DMS53 treated with DMSO at 0.1 percent for 48 hours (cell line): ENCODE measurements around the gene PRAF2.
A peak's percentile ranks its signal among the peaks of the same experiment; 100 is the strongest.

Source experiments
- DNase-seq: peaks from one replicate; lab custom pipeline; 2025; ENCODE audit not compliant: unreplicated experiment; lab: John Stamatoyannopoulos, UW

Gene PRAF2

DNA sequence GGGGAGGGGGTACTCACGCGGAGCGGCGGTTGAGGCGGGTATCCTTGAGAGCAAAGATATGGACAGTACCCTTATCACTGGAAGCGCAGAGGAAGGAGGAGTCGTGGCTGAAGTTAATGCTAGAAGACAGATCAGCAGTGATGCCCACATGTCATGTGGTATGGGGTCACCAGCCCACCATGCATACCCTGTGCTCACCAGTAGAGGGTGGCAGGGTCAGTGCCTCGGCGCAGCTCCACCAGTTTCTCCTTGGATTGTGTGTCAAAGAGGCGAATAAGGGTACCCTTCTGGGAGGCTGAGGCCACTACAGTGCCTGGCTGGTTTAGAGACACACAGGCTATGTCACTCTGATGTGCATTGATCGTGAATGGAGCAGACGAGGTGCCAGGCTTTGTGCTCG, 1.5 kb upstream of the PRAF2 start:
- DNase-seq: no peak

DNA sequence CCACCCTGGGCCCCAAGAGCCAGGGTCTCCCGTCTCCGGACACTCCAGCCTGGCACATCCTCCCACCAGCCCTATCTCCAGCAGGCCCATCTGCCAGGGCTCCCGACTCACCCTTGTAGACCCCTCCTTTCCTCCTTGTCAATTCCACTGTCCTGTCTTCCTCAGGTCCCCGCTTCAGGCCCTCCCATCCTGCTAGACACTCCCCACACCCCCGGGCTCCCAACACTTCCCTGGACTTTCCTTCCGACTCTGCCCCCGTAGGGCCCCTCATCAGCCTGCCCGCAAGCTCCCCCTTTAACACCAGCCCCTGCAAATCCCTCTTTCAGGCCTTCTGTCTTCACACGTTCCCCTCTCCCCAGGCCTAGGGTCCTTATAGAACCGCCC, 1.1 kb downstream of the PRAF2 start:
- no peak for DNase-seq

DNA sequence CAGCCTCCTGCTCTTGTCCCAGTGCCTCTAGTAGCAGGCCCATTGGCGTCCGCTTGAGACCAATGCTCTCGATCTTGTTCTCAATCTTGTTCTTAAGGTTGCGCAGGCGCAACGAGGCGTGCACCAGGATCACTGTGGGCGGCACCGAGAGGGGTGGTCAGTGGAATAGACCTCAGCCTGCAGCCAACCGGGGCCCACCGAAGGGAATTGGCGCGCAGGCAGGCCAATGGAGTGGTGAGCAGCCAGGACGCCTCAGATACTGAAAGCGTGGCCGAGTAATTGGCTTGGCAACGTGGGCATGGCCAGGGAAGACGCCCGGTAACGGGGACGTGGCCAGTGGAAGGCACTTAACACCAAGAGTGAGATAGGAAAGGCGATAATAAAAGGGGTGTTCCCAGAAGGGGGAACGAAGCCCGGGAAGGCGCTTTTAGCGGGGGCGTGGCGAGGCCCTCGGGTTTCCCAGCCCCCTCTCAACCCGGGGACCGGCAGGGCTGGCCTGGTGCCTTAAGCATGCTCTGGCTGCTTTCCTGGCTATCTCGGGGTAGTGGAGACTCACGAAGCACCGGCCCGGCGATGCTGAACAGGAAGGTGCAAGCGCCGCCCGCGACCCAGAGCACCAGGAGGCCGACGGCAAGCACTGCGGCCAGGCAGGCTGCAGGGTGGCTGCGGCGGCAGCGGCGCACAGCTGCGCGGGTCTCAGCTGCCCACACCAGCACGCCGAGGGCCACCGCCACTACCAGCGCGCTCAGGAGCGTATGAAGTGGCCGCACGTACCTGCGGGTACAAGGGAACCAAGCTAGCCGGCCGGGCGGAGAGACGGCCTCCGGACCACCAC, 1.7 kb downstream of the PRAF2 start:
- no peak for DNase-seq

DNA sequence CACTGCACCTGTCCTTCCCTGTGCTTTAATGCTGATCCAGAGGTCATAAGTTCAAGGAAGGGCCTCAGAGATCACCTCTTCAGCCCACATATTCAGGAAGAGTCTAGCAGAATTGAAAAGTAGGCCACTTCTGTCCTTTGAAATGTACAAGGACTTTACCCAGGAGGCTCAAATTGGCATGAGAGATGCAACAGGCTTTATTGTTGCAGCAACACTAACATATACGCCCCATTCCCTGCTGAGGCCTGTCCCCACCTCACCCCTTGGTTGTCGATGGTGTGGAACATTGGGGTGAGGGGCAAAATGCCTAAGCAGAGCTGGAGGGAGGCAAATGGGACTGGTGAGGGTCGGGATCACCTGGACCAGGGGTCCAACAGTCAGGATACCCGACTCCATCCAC, 2.8 kb downstream of the PRAF2 start:
- DNase-seq: no peak

GRCh38 chrX:49069038-49069437, 4.8 kb downstream of the PRAF2 start:
- no peak for DNase-seq

GRCh38 chrX:49067285-49068120, 6.3 kb downstream of the PRAF2 start:
- no peak for DNase-seq

GRCh38 chrX:49066690-49067089, 7.1 kb downstream of the PRAF2 start:
- no peak for DNase-seq

DNA sequence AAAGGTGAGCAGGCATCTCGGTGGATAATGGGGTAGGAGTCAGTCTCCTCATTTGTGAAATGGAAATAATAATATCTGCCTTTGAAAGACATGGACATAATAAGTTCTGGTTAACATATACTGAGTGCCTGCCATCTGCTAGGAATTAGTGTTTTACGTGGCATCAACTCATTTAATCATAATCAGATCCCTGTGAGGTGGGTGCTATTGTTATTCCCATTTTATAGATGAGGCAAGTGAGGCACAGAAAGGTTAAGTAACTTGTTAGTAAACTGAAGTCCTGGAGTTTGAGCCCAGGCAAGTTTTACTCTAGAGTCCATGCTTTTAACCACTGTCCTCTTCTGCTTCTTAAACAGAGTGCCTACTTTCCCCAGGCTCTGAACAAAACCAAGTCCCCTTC, 7.5 kb downstream of the PRAF2 start:
- DNase-seq: no peak

- DNase-seq: no peak
These were observed 9.1 kb downstream of the PRAF2 start for GRCh38 chrX:49064735-49065134.

GRCh38 chrX:49064303-49064702, 9.5 kb downstream of the PRAF2 start:
- no peak for DNase-seq

DNA sequence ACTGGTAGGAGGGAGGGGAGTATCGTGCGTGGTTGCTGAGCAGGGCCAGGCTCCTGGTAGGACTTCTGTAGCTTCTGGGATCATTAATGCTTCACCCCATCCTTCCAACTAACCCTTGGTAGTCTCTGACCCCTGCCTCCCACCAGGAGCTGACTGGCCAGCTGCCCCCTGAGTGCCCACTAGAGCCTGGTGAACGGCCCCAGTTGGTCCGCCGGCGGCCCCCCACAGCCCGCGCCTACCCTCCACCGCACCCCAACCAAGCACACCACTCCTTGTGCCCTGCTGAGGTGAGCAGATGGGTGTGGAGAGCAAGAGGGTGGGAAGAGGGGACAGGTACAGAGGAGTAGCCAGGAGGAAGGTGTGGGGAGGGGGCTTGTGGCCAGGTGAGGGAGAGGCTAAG, 10.1 kb downstream of the PRAF2 start:
- DNase-seq: no peak

GRCh38 chrX:49061916-49062315, 11.9 kb downstream of the PRAF2 start:
- no peak for DNase-seq

- no peak for DNase-seq
These were observed 12.3 kb downstream of the PRAF2 start for GRCh38 chrX:49061490-49061889.

DNA sequence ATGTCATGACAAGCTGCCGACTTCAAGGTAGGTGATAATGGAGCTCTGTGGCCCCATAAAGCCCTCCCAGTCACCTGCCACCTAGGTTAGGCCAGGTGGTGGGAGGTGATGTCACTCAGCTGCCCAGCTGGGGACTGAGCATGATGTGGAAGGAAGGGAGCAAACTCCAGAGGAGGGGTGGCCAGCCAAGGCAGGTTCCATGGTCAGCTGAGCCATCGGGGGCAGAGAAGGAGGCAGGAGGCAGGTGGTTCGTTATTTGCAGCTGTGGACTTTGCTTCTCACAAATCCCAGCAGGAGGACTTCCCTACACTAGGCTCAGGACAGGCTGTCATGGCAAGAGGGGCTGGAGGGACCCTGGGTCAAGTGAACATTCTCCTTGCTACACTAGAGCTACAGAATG, 12.9 kb downstream of the PRAF2 start:
- peak; percentile 19 for DNase-seq

DNA sequence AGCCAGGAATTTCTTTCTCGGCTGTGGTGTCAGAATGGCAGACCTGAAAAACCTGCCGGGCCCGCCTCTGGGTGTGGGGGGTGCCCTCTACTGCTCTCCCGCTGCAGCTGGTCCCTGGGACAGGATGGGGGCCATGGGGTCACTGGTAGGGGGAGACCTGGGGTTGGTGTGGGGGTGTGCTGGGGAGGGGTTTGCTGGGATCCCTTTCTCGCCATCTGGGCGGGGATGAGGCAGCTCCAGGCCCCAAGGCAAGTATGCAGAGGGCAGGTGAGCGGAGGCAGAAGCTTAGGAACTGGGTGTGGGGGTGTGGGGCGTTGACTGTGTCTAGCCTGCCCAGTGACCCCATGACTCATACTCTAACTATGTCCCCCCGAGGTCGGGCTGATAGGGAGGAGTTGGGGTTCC, 14.1 kb downstream of the PRAF2 start:
- DNase-seq: no peak

DNA sequence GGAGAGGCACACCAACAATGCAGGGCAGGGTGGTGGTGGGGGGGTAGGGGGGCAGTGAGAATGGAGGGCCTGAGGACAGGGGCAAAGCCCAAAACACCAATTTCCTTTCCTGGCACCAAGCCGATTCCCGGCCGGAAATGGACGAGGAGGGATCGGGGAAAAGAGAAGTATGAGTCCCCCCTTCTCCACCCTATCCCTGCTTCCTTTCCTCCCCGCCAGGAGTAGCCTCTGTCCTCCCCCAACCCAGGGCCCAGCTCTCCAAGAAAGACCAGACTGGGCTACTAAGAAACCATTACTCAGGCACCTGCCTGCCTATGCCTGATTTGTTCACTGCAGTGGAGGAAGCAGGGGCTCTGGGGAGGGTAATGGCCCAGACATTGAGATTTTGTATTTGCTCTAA, 14.6 kb downstream of the PRAF2 start:
- DNase-seq: no peak

DNA sequence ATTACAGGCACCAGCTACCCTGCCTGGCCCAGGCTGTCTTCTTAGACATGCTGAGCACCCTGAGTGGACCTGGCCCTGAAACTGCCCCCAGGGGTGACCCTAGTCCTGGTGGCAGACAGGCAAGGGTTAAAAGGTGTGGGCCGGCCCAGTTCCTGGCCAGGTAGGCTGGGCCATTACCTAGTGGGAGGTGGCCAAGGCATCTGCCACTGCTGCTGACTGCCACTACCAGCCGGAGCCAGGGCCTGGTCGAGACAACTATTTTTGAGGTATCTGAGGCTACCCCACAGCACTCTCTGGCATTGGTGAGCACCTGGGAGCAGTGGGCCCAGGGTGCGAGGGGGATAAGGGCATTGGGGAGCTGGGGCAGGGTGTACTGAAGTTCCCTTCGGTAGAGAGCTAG, 15.0 kb downstream of the PRAF2 start, which contains the start of gene CCDC120:
Gene CCDC120 (plus strand): TSS at position 206 of the 400 bp plus-strand sequence. CDS start 3,043 bp downstream, outside the sequence.
- no peak for DNase-seq

DNA sequence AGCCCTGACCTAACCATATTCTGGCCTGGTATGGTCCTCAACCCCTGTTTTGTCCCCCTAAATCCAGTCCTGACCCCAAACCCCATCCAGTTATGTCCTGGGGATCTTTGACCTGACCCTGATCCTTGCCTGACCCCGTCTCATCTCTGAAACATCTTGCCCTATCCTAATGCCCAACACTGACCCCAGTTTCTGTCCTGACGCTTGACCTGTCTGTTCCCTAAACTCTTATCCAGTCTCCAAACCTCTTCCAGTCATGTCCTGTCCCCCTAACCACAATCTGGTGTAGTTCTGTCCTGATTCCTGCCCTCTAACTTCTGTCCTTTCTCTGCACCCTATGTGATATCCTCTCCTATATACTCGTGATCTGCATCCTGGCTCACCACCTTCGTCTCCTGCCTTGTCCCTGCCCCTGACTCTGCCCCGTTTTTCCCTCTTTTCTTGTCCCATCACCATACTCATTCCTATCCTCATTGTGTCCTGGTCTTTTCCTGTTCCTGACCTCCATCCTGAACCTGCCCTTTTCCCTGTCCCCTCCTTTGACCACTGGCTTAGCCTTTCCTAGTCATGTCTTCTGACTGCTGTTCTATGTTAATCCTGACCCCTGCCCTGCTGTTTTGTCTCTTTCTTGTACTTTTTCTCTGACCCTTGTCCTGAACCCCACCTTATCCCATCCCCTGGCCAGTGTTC, 19.6 kb downstream of the PRAF2 start:
- no peak for DNase-seq

DNA sequence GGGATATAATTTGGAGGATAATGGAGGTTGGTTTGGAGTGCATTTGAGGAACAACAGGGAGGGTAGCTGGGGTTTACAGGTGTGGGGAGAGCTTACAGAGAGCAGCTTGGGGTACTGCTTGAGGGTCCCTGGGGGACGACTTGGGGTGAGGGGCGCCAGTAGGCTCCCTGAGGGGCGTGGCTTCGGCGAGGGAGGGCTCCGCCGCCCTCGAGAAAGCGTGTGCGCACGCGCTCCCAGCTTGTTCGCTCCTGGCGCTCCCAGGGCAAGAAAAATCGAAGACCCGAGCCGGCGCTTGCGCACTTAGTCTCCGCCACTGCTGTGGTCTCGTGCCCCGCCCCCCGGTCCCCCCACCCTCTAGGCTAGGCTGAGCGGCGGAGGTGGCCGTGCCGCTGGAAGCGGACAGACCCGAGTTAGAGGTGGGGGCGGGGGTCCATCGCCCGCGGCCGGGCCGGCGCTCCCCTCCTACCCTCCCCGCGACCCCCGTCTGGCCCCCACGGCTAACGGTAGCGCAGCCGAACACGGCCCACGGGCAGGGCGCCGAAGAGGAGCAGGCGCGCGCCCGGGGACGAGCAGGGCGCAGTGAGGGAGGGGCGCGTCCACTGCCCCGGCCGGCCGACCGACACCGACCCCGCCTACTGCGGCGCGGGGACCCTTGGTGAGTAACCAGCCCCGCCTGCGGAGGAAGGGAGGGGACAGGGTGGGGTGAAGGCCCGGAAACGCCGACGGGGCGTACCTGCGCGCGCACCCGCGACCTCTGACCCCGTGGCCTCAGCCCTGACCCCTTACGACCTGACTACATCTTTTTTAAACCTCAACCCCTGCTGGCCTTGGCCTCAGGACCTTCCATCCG, 20.4 kb downstream of the PRAF2 start:
- peak; percentile 35 for DNase-seq

GRCh38 chrX:49043987-49044281, 29.9 kb downstream of the PRAF2 start:
- DNase-seq: no peak
